Suprapubic skin (tissue), 4 donors: ENCODE results near the gene ABCC5.

Source experiments
- POLR2A ChIP-seq, 2 donors: fragments of 450-650 bp; IDR thresholded peaks; one replicate each; pipeline ENCODE4 v1.6.1; 2017; ENCODE audit warnings: antibody characterized with exemption in 2 of 2, mild to moderate bottlenecking in 2 of 2, moderate library complexity in 2 of 2
- POLR2AphosphoS5 ChIP-seq, 3 donors: sonication (generic); formaldehyde crosslinking; IDR thresholded peaks; one replicate each; pipeline ENCODE4 v1.6.1; 2017; ENCODE audit warnings: antibody characterized with exemption in 3 of 3
- TF ChIP-seq, protein P1 (sequence below), 2 donors: fragments of 200-600 bp in 1 of 2; fragments of 450-650 bp in 1 of 2; sonication (generic) in 1 of 2; IDR thresholded peaks; one replicate each; pipeline ENCODE4 v1.5.1; 2016 to 2019; ENCODE audit warnings: antibody characterized with exemption in 2 of 2, mild to moderate bottlenecking in 1 of 2, moderate library complexity in 1 of 2

DNA sequence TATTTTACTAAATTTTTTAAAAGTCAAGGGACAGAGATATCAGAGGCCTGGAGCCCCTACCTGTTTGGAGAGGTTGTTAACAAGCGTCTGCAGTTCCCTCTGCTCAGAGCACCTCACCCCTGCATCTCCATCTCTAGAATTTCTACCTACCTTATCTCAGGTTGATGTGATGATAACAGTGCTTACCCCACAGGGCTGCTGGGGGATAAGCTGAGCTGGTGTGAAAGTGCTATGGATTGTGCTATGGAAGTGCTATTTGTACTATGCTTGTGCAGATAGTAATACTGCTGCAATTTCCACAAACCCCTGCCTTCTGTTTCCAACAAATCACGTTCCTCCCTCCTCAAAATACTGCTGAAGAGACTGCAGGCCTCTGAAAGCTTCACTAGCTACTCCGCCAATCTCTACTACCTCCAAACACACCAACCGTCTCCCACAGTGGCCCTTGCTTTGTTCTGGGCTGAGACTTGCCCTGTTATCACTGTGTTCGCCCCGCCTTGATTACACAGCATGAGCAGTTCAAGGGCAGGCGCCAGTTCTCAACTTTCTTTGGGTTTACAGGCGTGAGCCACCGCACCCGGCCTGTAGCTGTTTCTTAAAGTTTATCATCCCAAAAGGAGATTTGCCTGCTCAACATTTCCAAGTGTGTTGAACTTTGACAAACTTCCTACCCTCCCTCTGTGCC, 104.6 kb downstream of the ABCC5 start:
- TF ChIP-seq POLR2A (IDR thresholded peaks at IDR 0.05): no peak
- TF ChIP-seq POLR2AphosphoS5 (IDR thresholded peaks at IDR 0.05): no peak
- TF ChIP-seq, protein P1, sequence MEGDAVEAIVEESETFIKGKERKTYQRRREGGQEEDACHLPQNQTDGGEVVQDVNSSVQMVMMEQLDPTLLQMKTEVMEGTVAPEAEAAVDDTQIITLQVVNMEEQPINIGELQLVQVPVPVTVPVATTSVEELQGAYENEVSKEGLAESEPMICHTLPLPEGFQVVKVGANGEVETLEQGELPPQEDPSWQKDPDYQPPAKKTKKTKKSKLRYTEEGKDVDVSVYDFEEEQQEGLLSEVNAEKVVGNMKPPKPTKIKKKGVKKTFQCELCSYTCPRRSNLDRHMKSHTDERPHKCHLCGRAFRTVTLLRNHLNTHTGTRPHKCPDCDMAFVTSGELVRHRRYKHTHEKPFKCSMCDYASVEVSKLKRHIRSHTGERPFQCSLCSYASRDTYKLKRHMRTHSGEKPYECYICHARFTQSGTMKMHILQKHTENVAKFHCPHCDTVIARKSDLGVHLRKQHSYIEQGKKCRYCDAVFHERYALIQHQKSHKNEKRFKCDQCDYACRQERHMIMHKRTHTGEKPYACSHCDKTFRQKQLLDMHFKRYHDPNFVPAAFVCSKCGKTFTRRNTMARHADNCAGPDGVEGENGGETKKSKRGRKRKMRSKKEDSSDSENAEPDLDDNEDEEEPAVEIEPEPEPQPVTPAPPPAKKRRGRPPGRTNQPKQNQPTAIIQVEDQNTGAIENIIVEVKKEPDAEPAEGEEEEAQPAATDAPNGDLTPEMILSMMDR (IDR thresholded peaks at IDR 0.05): no peak
